Measurements from ENCODE around the gene KY. TPM values are rescaled to one million over a fixed set of nuclear protein-coding genes. Genes with fewer than 3 reads are reported as not detected.

KY gene
- total RNA-seq, 2 donors from 2014 or later = not detected

DNA sequence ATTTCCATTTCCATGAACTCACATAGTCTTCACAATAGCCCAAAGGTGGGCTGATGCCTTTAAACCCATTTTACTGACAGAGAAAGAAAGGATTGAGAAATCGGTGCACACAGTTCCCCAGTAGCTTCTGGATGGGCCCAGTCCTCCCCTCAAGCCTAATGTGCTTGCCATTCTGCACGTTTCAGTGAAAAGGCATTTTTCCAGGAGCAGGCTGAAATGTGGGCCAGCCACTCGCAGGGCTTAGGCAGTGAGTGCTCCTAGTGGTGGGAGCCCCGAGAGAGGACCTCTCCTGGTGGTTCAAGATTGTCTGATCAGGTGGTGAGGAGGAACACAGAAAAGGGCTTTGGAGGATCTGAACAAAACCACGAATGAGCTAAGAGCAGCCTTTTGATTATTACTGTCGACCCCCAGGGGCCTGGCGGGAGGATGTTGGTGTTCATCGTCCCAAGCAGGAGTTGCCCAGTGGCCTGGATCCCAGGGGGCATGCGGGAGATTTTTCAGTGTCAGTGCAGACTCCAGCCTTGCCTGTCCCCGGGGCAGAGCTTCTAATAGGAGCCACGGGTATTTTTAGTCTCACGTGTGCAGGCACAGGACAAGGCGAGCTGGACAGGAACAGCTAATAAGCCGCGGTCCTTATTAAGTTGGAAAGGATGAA, 8.7 kb upstream of the KY start:
- 86 to 87% methylated on average over 11 to 15 of the region's 15 CpGs for WGBS, 2 experiments (ENCODE audit: insufficient coverage in 1 of 2, insufficient read length in 1 of 2)
- H3K36me3 Mint-ChIP-seq (ENCODE audit: low read depth) = no peaks in the 10 kb centered on the region
- Histone ChIP-seq H3K9me3 (ENCODE audit: control insufficient read depth, low read length) (no peaks in the 10 kb centered on the region), H3K4me1 (ENCODE audit: control insufficient read depth, insufficient read depth, low read length) (no peaks in the 10 kb centered on the region), H3K9ac (ENCODE audit: extremely low read depth, low read length, poor library complexity, severe bottlenecking) (no peak overlapping the region), H3K27ac (ENCODE audit: low read depth, low read length) (no peak overlapping the region), H3K27me3 (ENCODE audit: control insufficient read depth, insufficient read depth, low read length, poor library complexity, severe bottlenecking) (peaks cover 31% of the 10 kb centered on the region), H3K36me3 (ENCODE audit: control insufficient read depth, insufficient read depth, low read length) (no peaks in the 10 kb centered on the region), H3K4me3 (ENCODE audit: low read length) (no peak overlapping the region)
- no peak overlapping the region for H3K4me3 Mint-ChIP-seq
- DNase-seq = no peak
- TF ChIP-seq, protein P1, sequence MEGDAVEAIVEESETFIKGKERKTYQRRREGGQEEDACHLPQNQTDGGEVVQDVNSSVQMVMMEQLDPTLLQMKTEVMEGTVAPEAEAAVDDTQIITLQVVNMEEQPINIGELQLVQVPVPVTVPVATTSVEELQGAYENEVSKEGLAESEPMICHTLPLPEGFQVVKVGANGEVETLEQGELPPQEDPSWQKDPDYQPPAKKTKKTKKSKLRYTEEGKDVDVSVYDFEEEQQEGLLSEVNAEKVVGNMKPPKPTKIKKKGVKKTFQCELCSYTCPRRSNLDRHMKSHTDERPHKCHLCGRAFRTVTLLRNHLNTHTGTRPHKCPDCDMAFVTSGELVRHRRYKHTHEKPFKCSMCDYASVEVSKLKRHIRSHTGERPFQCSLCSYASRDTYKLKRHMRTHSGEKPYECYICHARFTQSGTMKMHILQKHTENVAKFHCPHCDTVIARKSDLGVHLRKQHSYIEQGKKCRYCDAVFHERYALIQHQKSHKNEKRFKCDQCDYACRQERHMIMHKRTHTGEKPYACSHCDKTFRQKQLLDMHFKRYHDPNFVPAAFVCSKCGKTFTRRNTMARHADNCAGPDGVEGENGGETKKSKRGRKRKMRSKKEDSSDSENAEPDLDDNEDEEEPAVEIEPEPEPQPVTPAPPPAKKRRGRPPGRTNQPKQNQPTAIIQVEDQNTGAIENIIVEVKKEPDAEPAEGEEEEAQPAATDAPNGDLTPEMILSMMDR (conservative IDR thresholded peaks at IDR 0.05) = peak; percentile 33
- H3K4me1 Mint-ChIP-seq = no peaks in the 10 kb centered on the region
- no peak overlapping the region for H3K27ac Mint-ChIP-seq
- peaks cover 66% of the 10 kb centered on the region for H3K27me3 Mint-ChIP-seq (ENCODE audit: insufficient read depth)
- H3K9me3 Mint-ChIP-seq = no peaks in the 10 kb centered on the region

DNA sequence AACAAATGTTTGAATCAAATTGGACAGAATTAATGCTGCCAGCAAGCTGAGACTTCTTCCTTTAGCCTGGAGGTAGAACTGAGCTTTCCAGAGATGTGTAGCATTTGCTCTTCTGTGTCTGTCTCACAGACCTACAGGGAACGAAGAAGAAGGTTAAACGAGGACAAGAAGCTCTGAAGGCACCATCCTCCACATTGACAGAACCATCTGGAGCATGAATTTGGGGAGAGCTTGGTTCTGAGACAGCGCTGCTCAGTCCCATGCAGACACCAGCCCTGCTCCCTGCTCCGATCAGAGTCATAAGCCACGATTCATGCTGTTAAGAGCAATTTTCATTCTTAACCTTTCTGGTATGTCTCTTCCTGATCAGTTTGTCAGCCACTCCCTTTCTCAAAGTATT, 7.7 kb upstream of the KY start:
- 91 to 92% methylated on average over 4 to 5 of the region's 5 CpGs for WGBS, 2 experiments (ENCODE audit: insufficient coverage in 1 of 2, insufficient read length in 1 of 2)
- H3K9me3 Mint-ChIP-seq = no peaks in the 10 kb centered on the region
- no peak overlapping the region for H3K4me3 ChIP-seq (ENCODE audit: low read length)
- H3K27ac Mint-ChIP-seq = no peak overlapping the region
- TF ChIP-seq, protein P1 (conservative IDR thresholded peaks at IDR 0.05) = no peak
- H3K36me3 ChIP-seq (ENCODE audit: control insufficient read depth, insufficient read depth, low read length) = no peaks in the 10 kb centered on the region
- no peak overlapping the region for H3K27ac ChIP-seq (ENCODE audit: low read depth, low read length)
- H3K4me3 Mint-ChIP-seq = no peak overlapping the region
- peaks cover 40% of the 10 kb centered on the region for H3K27me3 ChIP-seq (ENCODE audit: control insufficient read depth, insufficient read depth, low read length, poor library complexity, severe bottlenecking)
- no peaks in the 10 kb centered on the region for H3K9me3 ChIP-seq (ENCODE audit: control insufficient read depth, low read length)
- no peaks in the 10 kb centered on the region for H3K4me1 Mint-ChIP-seq
- DNase-seq = no peak
- peaks cover 75% of the 10 kb centered on the region for H3K27me3 Mint-ChIP-seq (ENCODE audit: insufficient read depth)
- H3K4me1 ChIP-seq (ENCODE audit: control insufficient read depth, insufficient read depth, low read length) = no peaks in the 10 kb centered on the region
- no peak overlapping the region for H3K9ac ChIP-seq (ENCODE audit: extremely low read depth, low read length, poor library complexity, severe bottlenecking)
- H3K36me3 Mint-ChIP-seq (ENCODE audit: low read depth) = no peaks in the 10 kb centered on the region

DNA sequence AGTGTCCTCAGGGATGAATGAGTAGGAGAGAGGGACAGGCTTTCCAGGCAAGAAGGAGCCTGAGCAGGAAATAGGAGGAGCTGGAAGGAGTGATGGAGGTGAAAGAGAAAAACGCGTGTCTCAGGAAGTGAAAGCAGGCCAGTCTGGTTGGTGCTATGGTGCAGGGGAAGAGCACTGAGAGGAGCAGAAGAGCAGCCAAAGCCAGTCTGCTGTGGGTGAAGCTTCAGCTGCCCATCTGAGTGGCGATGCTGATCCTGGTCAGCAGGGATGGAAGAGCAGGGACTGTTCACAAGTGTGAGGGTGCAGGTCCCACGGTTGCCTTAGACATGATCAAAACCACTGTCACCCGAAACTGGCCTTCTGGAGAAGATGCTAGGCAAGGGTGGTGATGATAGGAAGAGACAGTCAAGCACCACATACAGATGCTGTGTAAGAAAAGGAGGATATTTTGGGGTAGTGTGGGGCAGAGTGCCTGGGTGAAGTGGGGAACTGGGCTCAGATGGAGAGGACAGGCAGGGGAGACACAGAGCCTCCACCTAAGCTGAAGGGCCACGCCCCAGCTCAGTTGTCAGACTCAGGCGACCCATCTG, 5.5 kb upstream of the KY start:
- Mint-ChIP-seq H3K9me3 (no peaks in the 10 kb centered on the region), H3K27ac (no peak overlapping the region), H3K36me3 (ENCODE audit: low read depth) (no peaks in the 10 kb centered on the region), H3K27me3 (ENCODE audit: insufficient read depth) (peaks cover 88% of the 10 kb centered on the region), H3K4me3 (no peak overlapping the region), H3K4me1 (peaks cover 2% of the 10 kb centered on the region)
- peak; percentile 30 for DNase-seq
- Histone ChIP-seq H3K9ac (ENCODE audit: extremely low read depth, low read length, poor library complexity, severe bottlenecking) (no peak overlapping the region), H3K27ac (ENCODE audit: low read depth, low read length) (no peak overlapping the region), H3K9me3 (ENCODE audit: control insufficient read depth, low read length) (no peaks in the 10 kb centered on the region), H3K4me3 (ENCODE audit: low read length) (no peak overlapping the region), H3K27me3 (ENCODE audit: control insufficient read depth, insufficient read depth, low read length, poor library complexity, severe bottlenecking) (peaks cover 63% of the 10 kb centered on the region), H3K36me3 (ENCODE audit: control insufficient read depth, insufficient read depth, low read length) (no peaks in the 10 kb centered on the region), H3K4me1 (ENCODE audit: control insufficient read depth, insufficient read depth, low read length) (peaks cover 2% of the 10 kb centered on the region)
- TF ChIP-seq, protein P1 (conservative IDR thresholded peaks at IDR 0.05) = no peak
- 88 to 89% methylated on average over 5 to 7 of the region's 7 CpGs for WGBS, 2 experiments (ENCODE audit: insufficient coverage in 1 of 2, insufficient read length in 1 of 2)

All from endodermal cell (in vitro differentiated cells).